RWPE2 (cell line): ENCODE measurements around the gene SEMA4A.
"Not testable (repeated sequence)": the region's sequence is repeated elsewhere in the genome, so short reads cannot be mapped to it uniquely, and the experiment has no call there.

ENCODE experiments used
- ATAC-seq: fragments of 200-7000 bp; cut with Tn5 transposase; 3 replicates; pipeline ENCODE4 v1.9.1; 2021; ENCODE audit warnings: low read depth
- DNase-seq: peaks from one replicate; pipeline ENCODE4 v3.0.0-alpha.2; 2020; ENCODE audit warnings: low spot score
- H3K27ac ChIP-seq: fragments of 450-650 bp; 2 replicates; pipeline ENCODE4 v1.5.1; 2017; ENCODE audit warnings: mild to moderate bottlenecking; ENCODE audit not compliant: poor library complexity, severe bottlenecking
- H3K27me3 ChIP-seq: fragments of 250-450 bp; sonication (Bioruptor Pico); 2 replicates; pipeline ENCODE4 v1.5.1; 2021; ENCODE audit warnings: mild to moderate bottlenecking, moderate library complexity; ENCODE audit not compliant: insufficient read depth, poor library complexity, severe bottlenecking
- H3K36me3 ChIP-seq: fragments of 250-450 bp; sonication (Bioruptor Pico); 2 replicates; pipeline ENCODE4 v1.5.1; 2020; ENCODE audit warnings: low read depth, mild to moderate bottlenecking, moderate library complexity
- H3K4me1 ChIP-seq: fragments of 250-450 bp; sonication (Bioruptor Pico); 2 replicates; pipeline ENCODE4 v1.5.1; 2021; ENCODE audit warnings: mild to moderate bottlenecking, moderate library complexity; ENCODE audit not compliant: insufficient read depth, poor library complexity, severe bottlenecking
- H3K4me3 ChIP-seq: fragments of 250-450 bp; sonication (Bioruptor Pico); 2 replicates; pipeline ENCODE4 v1.5.1; 2021; ENCODE audit warnings: mild to moderate bottlenecking, moderate library complexity; ENCODE audit not compliant: severe bottlenecking
- H3K9me3 ChIP-seq: fragments of 250-450 bp; sonication (Bioruptor Pico); 2 replicates; pipeline ENCODE4 v1.5.1; 2021; ENCODE audit warnings: mild to moderate bottlenecking, moderate library complexity; ENCODE audit not compliant: severe bottlenecking
- TF ChIP-seq, protein P1 (sequence below): fragments of 450-650 bp; IDR thresholded peaks from one replicate; pipeline ENCODE4 v1.5.1; 2017; ENCODE audit warnings: mild to moderate bottlenecking, moderate library complexity; ENCODE audit not compliant: poor library complexity, severe bottlenecking

The SEMA4A gene

DNA sequence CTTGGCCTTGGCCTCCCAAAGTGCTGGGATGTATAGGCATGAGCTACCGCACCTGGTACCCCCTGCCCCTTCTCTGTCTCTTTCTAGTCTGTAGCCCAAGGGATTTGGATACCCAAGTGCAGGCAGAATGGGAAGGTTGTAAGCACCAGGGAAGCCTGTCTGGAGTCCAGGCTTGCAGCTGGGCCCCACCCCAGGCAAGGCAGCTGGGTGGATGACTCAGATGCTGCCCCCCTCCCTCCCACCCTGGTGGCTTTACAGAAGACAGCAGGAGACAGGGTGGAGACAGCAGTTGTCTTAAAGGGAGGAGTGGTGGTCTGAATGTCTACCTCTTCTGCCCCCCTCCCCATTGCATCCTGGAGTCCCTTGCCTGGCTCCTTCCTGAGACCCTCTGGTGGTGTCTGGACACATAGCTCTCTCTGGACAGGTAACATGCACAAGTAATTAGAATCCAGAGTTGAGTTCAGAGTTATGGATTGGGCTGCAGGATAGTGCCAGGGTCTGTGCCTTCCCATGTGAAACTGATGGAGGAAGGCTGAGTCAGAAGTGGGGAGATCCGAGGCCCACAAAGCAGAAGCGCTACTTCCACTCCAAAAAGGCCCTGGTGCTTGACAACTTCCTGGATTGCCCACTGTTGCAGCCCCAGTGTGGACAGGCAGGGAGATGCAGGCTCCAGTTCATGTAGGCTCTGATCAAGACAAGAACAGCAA is 33.7 kb upstream of the SEMA4A start:
- H3K9me3 ChIP-seq = no peaks in the 10 kb centered on the region
- TF ChIP-seq, protein P1, sequence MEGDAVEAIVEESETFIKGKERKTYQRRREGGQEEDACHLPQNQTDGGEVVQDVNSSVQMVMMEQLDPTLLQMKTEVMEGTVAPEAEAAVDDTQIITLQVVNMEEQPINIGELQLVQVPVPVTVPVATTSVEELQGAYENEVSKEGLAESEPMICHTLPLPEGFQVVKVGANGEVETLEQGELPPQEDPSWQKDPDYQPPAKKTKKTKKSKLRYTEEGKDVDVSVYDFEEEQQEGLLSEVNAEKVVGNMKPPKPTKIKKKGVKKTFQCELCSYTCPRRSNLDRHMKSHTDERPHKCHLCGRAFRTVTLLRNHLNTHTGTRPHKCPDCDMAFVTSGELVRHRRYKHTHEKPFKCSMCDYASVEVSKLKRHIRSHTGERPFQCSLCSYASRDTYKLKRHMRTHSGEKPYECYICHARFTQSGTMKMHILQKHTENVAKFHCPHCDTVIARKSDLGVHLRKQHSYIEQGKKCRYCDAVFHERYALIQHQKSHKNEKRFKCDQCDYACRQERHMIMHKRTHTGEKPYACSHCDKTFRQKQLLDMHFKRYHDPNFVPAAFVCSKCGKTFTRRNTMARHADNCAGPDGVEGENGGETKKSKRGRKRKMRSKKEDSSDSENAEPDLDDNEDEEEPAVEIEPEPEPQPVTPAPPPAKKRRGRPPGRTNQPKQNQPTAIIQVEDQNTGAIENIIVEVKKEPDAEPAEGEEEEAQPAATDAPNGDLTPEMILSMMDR = no peak
- H3K4me3 ChIP-seq = peak overlapping the region; percentile 7
- peaks cover 68% of the 10 kb centered on the region for H3K36me3 ChIP-seq
- H3K27ac ChIP-seq = peak overlapping the region; percentile 99
- DNase-seq = no peak
- peak; percentile 27 for ATAC-seq
- H3K4me1 ChIP-seq = peaks cover 55% of the 10 kb centered on the region
- no peaks in the 10 kb centered on the region for H3K27me3 ChIP-seq

DNA sequence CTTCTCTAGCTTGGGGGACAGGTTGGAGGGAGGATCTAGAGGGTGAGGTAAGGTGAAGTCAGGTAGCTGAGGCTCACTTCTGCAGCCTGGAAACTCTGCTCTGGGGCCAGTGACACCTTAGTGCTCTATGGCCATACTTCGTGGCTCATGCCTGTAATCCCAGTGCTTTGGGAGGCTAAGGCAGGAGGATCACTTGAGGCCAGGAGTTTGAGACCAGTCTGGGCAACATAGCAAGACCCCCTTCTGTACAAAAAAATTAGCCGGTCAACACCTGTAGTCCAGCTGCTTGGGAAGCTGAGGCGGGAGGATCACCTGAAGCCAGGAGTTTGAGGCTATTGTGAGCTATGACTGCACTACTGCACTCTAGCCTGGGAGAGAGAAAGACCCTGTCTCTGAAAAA is 33.1 kb upstream of the SEMA4A start:
- Histone ChIP-seq H3K27ac (peak overlapping the region; percentile 99), H3K4me1 (peaks cover 61% of the 10 kb centered on the region), H3K27me3 (no peaks in the 10 kb centered on the region), H3K9me3 (no peaks in the 10 kb centered on the region), H3K4me3 (no peak overlapping the region), H3K36me3 (peaks cover 75% of the 10 kb centered on the region)
- no peak for DNase-seq
- TF ChIP-seq, protein P1 = no peak
- ATAC-seq = no peak

DNA sequence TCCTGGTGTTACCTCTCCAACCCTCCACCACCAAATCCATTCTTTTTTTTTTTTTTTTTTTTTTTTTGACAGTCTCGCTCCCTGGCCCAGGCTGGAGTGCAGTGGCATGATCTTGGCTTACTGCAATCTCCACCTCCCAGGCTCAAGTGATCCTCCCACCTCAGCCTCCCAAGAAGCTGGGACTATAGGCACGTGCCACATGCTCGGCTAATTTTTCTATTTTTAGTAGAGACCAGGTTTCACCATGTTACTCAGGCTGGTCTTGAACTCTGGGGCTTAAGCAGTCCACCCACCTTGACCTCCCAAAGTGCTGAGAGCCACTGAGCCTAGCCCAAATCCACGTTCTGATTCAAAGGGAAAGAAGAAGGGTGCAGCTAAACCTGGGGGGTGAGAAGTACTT is 32.4 kb upstream of the SEMA4A start:
- not testable (repeated sequence) for H3K27me3 ChIP-seq, H3K9me3 ChIP-seq, H3K4me3 ChIP-seq, DNase-seq, ATAC-seq
- Histone ChIP-seq H3K36me3 (peaks cover 73% of the 10 kb centered on the region), H3K4me1 (peaks cover 68% of the 10 kb centered on the region), H3K27ac (peak overlapping the region; percentile 99)

DNA sequence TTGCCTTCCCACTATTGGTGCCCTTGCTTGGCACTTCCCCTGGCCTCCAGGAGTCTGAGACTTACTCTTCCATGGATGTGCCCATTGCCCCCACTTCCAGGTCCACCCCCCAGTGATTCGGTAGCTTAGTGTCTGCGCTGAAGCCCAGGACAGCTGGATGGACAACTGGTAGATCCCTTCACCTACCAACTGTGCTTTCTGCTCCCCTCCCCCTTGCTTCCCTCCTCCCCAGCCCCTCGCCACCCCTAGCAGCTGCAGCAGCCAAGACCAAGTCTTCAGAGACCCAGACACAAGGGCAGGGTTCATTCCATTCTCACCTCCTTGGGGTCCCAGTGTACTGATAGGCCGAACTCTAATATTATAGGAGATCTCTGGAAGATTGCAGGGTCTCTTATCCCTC is 31.9 kb upstream of the SEMA4A start:
- H3K36me3 ChIP-seq = peaks cover 70% of the 10 kb centered on the region
- no peaks in the 10 kb centered on the region for H3K9me3 ChIP-seq
- TF ChIP-seq, protein P1 = no peak
- peak overlapping the region; percentile 99 for H3K27ac ChIP-seq
- no peak for ATAC-seq
- H3K27me3 ChIP-seq = no peaks in the 10 kb centered on the region
- peaks cover 70% of the 10 kb centered on the region for H3K4me1 ChIP-seq
- H3K4me3 ChIP-seq = no peak overlapping the region
- no peak for DNase-seq

DNA sequence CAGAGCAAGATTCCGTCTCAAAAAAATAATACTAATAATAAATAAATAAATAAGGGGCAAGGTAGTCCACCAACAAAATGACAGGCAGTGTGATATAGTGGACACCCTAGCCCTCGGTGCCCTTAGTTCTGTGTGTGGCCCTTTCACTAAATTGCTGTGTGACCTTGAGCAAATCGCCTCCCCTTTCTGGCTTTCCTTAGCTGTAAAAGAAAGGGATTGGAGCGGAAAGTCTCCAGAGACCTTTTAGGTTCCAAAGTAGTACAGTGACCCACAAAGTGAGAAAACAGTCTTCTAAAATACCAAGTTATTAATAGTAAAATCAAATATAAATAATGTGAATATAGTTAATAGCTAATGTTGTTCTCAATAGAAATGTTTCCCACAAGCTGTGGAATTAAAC is 31.3 kb upstream of the SEMA4A start:
- ATAC-seq (no peak), DNase-seq (no peak)
- Histone ChIP-seq H3K4me3 (peak overlapping the region; percentile 10), H3K4me1 (peaks cover 77% of the 10 kb centered on the region), H3K9me3 (no peaks in the 10 kb centered on the region), H3K27me3 (no peaks in the 10 kb centered on the region), H3K36me3 (peaks cover 64% of the 10 kb centered on the region), H3K27ac (peak overlapping the region; percentile 99)
- TF ChIP-seq, protein P1 = no peak
